ENCODE data around the gene COL4A3. TPM values are rescaled to one million over a fixed set of nuclear protein-coding genes. Genes with fewer than 3 reads are reported as not detected.

COL4A3 gene
- total RNA-seq, 4 donors from 2014 or later = under 0.01 to 67.7 (median 10.2) TPM

GRCh38 chr2:227188292-227188691 is 23.9 kb downstream of the COL4A3 start:
- Histone ChIP-seq H3K4me3 (no peak overlapping the region), H3K27ac (no peak overlapping the region), H3K36me3 (no peaks in the 10 kb centered on the region), H3K4me1 (no peaks in the 10 kb centered on the region), H3K9me3 (no peaks in the 10 kb centered on the region), H3K27me3 (no peaks in the 10 kb centered on the region)
- DNase-seq = no peak
- TF ChIP-seq POLR2A (IDR thresholded peaks at IDR 0.05) (no peak), CTCF (IDR thresholded peaks at IDR 0.05) (no peak)

- TF ChIP-seq CTCF (IDR thresholded peaks at IDR 0.05) = no peak
- TF ChIP-seq POLR2A (IDR thresholded peaks at IDR 0.05) = no peak
- DNase-seq = no peak
- H3K36me3 ChIP-seq = no peaks in the 10 kb centered on the region
- H3K4me1 ChIP-seq = no peaks in the 10 kb centered on the region
- no peak overlapping the region for H3K4me3 ChIP-seq
- H3K27ac ChIP-seq = no peak overlapping the region
- H3K27me3 ChIP-seq = no peaks in the 10 kb centered on the region
- H3K9me3 ChIP-seq = no peaks in the 10 kb centered on the region
Observed at GRCh38 chr2:227191367-227191766, 26.9 kb downstream of the COL4A3 start.

- no peaks in the 10 kb centered on the region for H3K9me3 ChIP-seq
Observed at GRCh38 chr2:227192491-227192890, 28.1 kb downstream of the COL4A3 start.

GRCh38 chr2:227194219-227194618 is 29.8 kb downstream of the COL4A3 start:
- H3K27ac ChIP-seq = no peak overlapping the region
- H3K9me3 ChIP-seq = no peaks in the 10 kb centered on the region
- TF ChIP-seq CTCF (IDR thresholded peaks at IDR 0.05) (no peak), POLR2A (IDR thresholded peaks at IDR 0.05) (no peak)
- H3K4me1 ChIP-seq = no peaks in the 10 kb centered on the region
- DNase-seq = no peak
- H3K4me3 ChIP-seq = no peak overlapping the region
- H3K27me3 ChIP-seq = no peaks in the 10 kb centered on the region
- H3K36me3 ChIP-seq = no peaks in the 10 kb centered on the region

More at GRCh38 chr2:227192491-227192890, 28.1 kb downstream of the COL4A3 start:
- TF ChIP-seq CTCF (IDR thresholded peaks at IDR 0.05) (no peak), POLR2A (IDR thresholded peaks at IDR 0.05) (no peak)
- Histone ChIP-seq H3K36me3 (no peaks in the 10 kb centered on the region), H3K27me3 (no peaks in the 10 kb centered on the region), H3K27ac (no peak overlapping the region), H3K4me3 (no peak overlapping the region), H3K4me1 (no peaks in the 10 kb centered on the region)
- DNase-seq = no peak

GRCh38 chr2:227198866-227199265 is 34.4 kb downstream of the COL4A3 start:
- Histone ChIP-seq H3K36me3 (no peaks in the 10 kb centered on the region), H3K27ac (no peak overlapping the region), H3K4me3 (no peak overlapping the region), H3K27me3 (no peaks in the 10 kb centered on the region), H3K9me3 (no peaks in the 10 kb centered on the region), H3K4me1 (no peaks in the 10 kb centered on the region)
- DNase-seq = no peak
- TF ChIP-seq POLR2A (IDR thresholded peaks at IDR 0.05) = no peak
- TF ChIP-seq CTCF (IDR thresholded peaks at IDR 0.05) = no peak

- DNase-seq = no peak
- no peaks in the 10 kb centered on the region for H3K4me1 ChIP-seq
- H3K9me3 ChIP-seq = no peaks in the 10 kb centered on the region
- no peaks in the 10 kb centered on the region for H3K36me3 ChIP-seq
- H3K27me3 ChIP-seq = no peaks in the 10 kb centered on the region
- TF ChIP-seq POLR2A (IDR thresholded peaks at IDR 0.05) (no peak), CTCF (IDR thresholded peaks at IDR 0.05) (no peak)
- H3K27ac ChIP-seq = no peak overlapping the region
- no peak overlapping the region for H3K4me3 ChIP-seq
Observed at GRCh38 chr2:227201771-227202170, 37.3 kb downstream of the COL4A3 start.

Measured in Peyer's patch (tissue), 4 donors.